GM23338 (cell line): ENCODE measurements around the gene TOB2. TPM values are rescaled to one million over a fixed set of nuclear protein-coding genes. Genes with fewer than 3 reads are reported as not detected.

Experiments used
- ATAC-seq: fragments of 200-7000 bp; cut with Tn5 transposase; 3 replicates; pipeline ENCODE4 v1.9.1; 2020
- DNase-seq: peaks from one replicate; pipeline ENCODE4 v3.0.0-alpha.2; 2015; ENCODE audit warnings: low spot score
- H2AFZ ChIP-seq: fragments of 200-600 bp; sonication (generic); 2 replicates; pipeline ENCODE4 v1.8.0; 2016; ENCODE audit warnings: antibody characterized with exemption, mild to moderate bottlenecking, moderate library complexity
- H3F3A ChIP-seq: fragments of 200-600 bp; sonication (generic); replicated peaks from 2 replicates; pipeline ENCODE4 v1.8.0; 2017; ENCODE audit warnings: antibody characterized with exemption, mixed run types, low read depth
- H3K27ac ChIP-seq: fragments of 200-600 bp; sonication (generic); 2 replicates; pipeline ENCODE4 v1.6.1; 2016; ENCODE audit warnings: low read depth
- H3K27me3 ChIP-seq: fragments of 200-600 bp; sonication (generic); 2 replicates; pipeline ENCODE4 v1.8.0; 2016; ENCODE audit warnings: mild to moderate bottlenecking, mixed run types, moderate library complexity; ENCODE audit not compliant: insufficient read depth
- H3K36me3 ChIP-seq: fragments of 200-600 bp; sonication (generic); 2 replicates; pipeline ENCODE4 v1.8.0; 2016; ENCODE audit warnings: mild to moderate bottlenecking; ENCODE audit not compliant: insufficient read depth
- H3K4me1 ChIP-seq: fragments of 200-600 bp; sonication (generic); 2 replicates; pipeline ENCODE4 v1.8.0; 2016; ENCODE audit warnings: mild to moderate bottlenecking, moderate library complexity; ENCODE audit not compliant: insufficient read depth
- H3K4me2 ChIP-seq: fragments of 200-600 bp; sonication (generic); 2 replicates; pipeline ENCODE4 v1.7.1; 2017; ENCODE audit warnings: mixed run types
- H3K4me3 ChIP-seq: fragments of 200-600 bp; sonication (generic); 2 replicates; pipeline ENCODE4 v1.6.1; 2016; ENCODE audit warnings: mixed run types
- H3K79me2 ChIP-seq: fragments of 200-600 bp; sonication (generic); replicated peaks from 2 replicates; pipeline ENCODE4 v1.8.0; 2017; ENCODE audit warnings: mild to moderate bottlenecking; ENCODE audit not compliant: insufficient read depth
- H3K9me2 ChIP-seq: fragments of 200-600 bp; sonication (generic); 2 replicates; pipeline ENCODE4 v1.8.0; 2017; ENCODE audit not compliant: insufficient read depth
- H4K20me1 ChIP-seq: fragments of 200-600 bp; sonication (generic); replicated peaks from 2 replicates; pipeline ENCODE4 v1.8.0; 2017; ENCODE audit warnings: mild to moderate bottlenecking; ENCODE audit not compliant: insufficient read depth
- H3K27ac Mint-ChIP-seq: 2 replicates; pipeline ENCODE4 v1.8.0; 2020; ENCODE audit warnings: inconsistent platforms, mild to moderate bottlenecking, moderate library complexity, mixed read lengths
- H3K27me3 Mint-ChIP-seq: 3 replicates; pipeline ENCODE4 v1.8.0; 2022; ENCODE audit warnings: low read depth, mild to moderate bottlenecking, moderate library complexity, mixed read lengths, inconsistent platforms; ENCODE audit not compliant: insufficient read depth, poor library complexity
- H3K36me3 Mint-ChIP-seq: 3 replicates; pipeline ENCODE4 v1.8.0; 2021; ENCODE audit warnings: low read depth, mild to moderate bottlenecking, inconsistent platforms, moderate library complexity, mixed read lengths
- H3K4me1 Mint-ChIP-seq: 3 replicates; pipeline ENCODE4 v1.8.0; 2020; ENCODE audit warnings: mild to moderate bottlenecking, inconsistent platforms, mixed read lengths
- H3K4me3 Mint-ChIP-seq: 3 replicates; pipeline ENCODE4 v1.8.0; 2021; ENCODE audit warnings: moderate library complexity, mild to moderate bottlenecking, inconsistent platforms, mixed read lengths
- H3K9me3 Mint-ChIP-seq: 3 replicates; pipeline ENCODE4 v1.8.0; 2020; ENCODE audit warnings: moderate library complexity, mild to moderate bottlenecking, inconsistent platforms, mixed read lengths
- CREB1 ChIP-seq: fragments of 250-450 bp; sonication (Bioruptor Pico); IDR thresholded peaks from 2 replicates; pipeline ENCODE4 v1.5.0; 2020; ENCODE audit warnings: low read depth, mild to moderate bottlenecking, moderate library complexity
- ETS1 ChIP-seq: IDR thresholded peaks from 2 replicates; pipeline ENCODE4 v1.6.1; 2016; ENCODE audit warnings: antibody characterized with exemption
- EZH2 ChIP-seq: fragments of 200-600 bp; sonication (generic); IDR thresholded peaks from one replicate; pipeline ENCODE4 v1.8.0; 2017; ENCODE audit warnings: antibody characterized with exemption, mild to moderate bottlenecking, low read depth; ENCODE audit not compliant: unreplicated experiment
- JUNB ChIP-seq: IDR thresholded peaks from one replicate; pipeline ENCODE4 v1.6.1; 2016; ENCODE audit warnings: antibody characterized with exemption; ENCODE audit not compliant: unreplicated experiment
- NANOG ChIP-seq: IDR thresholded peaks from 2 replicates; pipeline ENCODE4 v1.6.1; 2016; ENCODE audit warnings: antibody characterized with exemption, borderline replicate concordance
- POLR2AphosphoS5 ChIP-seq: IDR thresholded peaks from 2 replicates; pipeline ENCODE4 v1.6.1; 2016; ENCODE audit warnings: antibody characterized with exemption, low read depth
- REST ChIP-seq: IDR thresholded peaks from one replicate; pipeline ENCODE4 v1.6.1; 2018; ENCODE audit warnings: antibody characterized with exemption; ENCODE audit not compliant: unreplicated experiment
- STAT1 ChIP-seq: IDR thresholded peaks from one replicate; pipeline ENCODE4 v1.6.1; 2016; ENCODE audit warnings: antibody characterized with exemption; ENCODE audit not compliant: unreplicated experiment
- ZNF331 ChIP-seq: fragments of 250-450 bp; sonication (Bioruptor Pico); IDR thresholded peaks from 2 replicates; pipeline ENCODE4 v1.5.0; 2020; ENCODE audit warnings: low read depth, mild to moderate bottlenecking, moderate library complexity
- ZNF462 ChIP-seq: fragments of 250-450 bp; sonication (Bioruptor Pico); IDR thresholded peaks from 2 replicates; pipeline ENCODE4 v1.5.0; 2020; ENCODE audit warnings: mild to moderate bottlenecking, moderate library complexity
- polyA plus RNA-seq: library from polyadenylated mRNA; unstranded; fragments of >200 nt; fragmentation: Nextera tagmentation; extraction: Ambion mirVana; gene quantifications from 2 replicates; pipeline ENCODE4 v1.2.1, GENCODE V29; 2016
- total RNA-seq: library from RNA; depleted of rRNA; stranded (reverse); fragments of >200 nt; shearing (Covaris generic); gene quantifications from 2 replicates; pipeline ENCODE4 v1.2.3, GENCODE V29; 2014

The TOB2 gene
- total and polyA plus RNA-seq, 2 experiments from 2014 or later, result 27.3 to 47.2 TPM

GRCh38 chr22:41485033-41485432 is 38.4 kb upstream of the TOB2 start:
- H3K27me3 Mint-ChIP-seq, result peaks cover 5% of the 10 kb centered on the region
- no peaks in the 10 kb centered on the region for H3K36me3 ChIP-seq
- H3K4me3 Mint-ChIP-seq, result no peak overlapping the region
- H3K27ac Mint-ChIP-seq, result no peak overlapping the region
- H2AFZ ChIP-seq, result no peak overlapping the region
- TF ChIP-seq JUNB, result no peak
- no peak for TF ChIP-seq STAT1
- TF ChIP-seq POLR2AphosphoS5, result no peak
- no peak for TF ChIP-seq NANOG
- TF ChIP-seq EZH2, result no peak
- TF ChIP-seq CREB1, result no peak
- TF ChIP-seq ETS1, result no peak
- TF ChIP-seq ZNF331 (CRISPR knock-in tag), result no peak
- TF ChIP-seq ZNF462 (CRISPR knock-in tag), result no peak
- TF ChIP-seq REST, result no peak
- no peak overlapping the region for H3K4me2 ChIP-seq
- H3K9me2 ChIP-seq, result no peaks in the 10 kb centered on the region
- ATAC-seq (no peak), DNase-seq (no peak)
- H3K79me2 ChIP-seq, result peaks cover 98% of the 10 kb centered on the region
- no peaks in the 10 kb centered on the region; the same call in 2 of the 3 replicates for H3K36me3 Mint-ChIP-seq
- H3K9me3 Mint-ChIP-seq, result no peaks in the 10 kb centered on the region
- no peak overlapping the region for H3K27ac ChIP-seq
- peaks cover 32% of the 10 kb centered on the region for H4K20me1 ChIP-seq
- no peaks in the 10 kb centered on the region for H3K27me3 ChIP-seq
- H3K4me1 Mint-ChIP-seq, result peaks cover 71% of the 10 kb centered on the region
- no peak overlapping the region for H3K4me3 ChIP-seq
- peaks cover 67% of the 10 kb centered on the region for H3K4me1 ChIP-seq
- peaks cover 28% of the 10 kb centered on the region for H3F3A ChIP-seq
